ENCODE data around the gene UTS2B.
"Not testable (repeated sequence)": the region's sequence is repeated elsewhere in the genome, so short reads cannot be mapped to it uniquely, and the experiment has no call there.

UTS2B gene

GRCh38 chr3:191290311-191291025 lies 39.9 kb downstream of the UTS2B start:
- no peak overlapping the region for H3K27ac ChIP-seq
- no peaks in the 10 kb centered on the region for H3K4me1 ChIP-seq
- H3K4me3 ChIP-seq, result no peak overlapping the region
- H3K4me2 ChIP-seq, result no peak overlapping the region
- H3K27me3 ChIP-seq, result no peaks in the 10 kb centered on the region
- H3K36me3 ChIP-seq, result no peaks in the 10 kb centered on the region
- H4K20me1 ChIP-seq, result no peaks in the 10 kb centered on the region
- no peaks in the 10 kb centered on the region for H3K9me3 ChIP-seq
- H3K9ac ChIP-seq, result no peak overlapping the region
- no peak for TF ChIP-seq Cebpa-rat (IDR thresholded peaks at IDR 0.05)

- no peaks in the 10 kb centered on the region for H3K27me3 ChIP-seq
- H3K4me3 ChIP-seq, result no peak overlapping the region
- H3K4me2 ChIP-seq, result no peak overlapping the region
- H3K9ac ChIP-seq, result no peak overlapping the region
- no peaks in the 10 kb centered on the region for H3K36me3 ChIP-seq
- no peak for TF ChIP-seq Cebpa-rat (IDR thresholded peaks at IDR 0.05)
- H4K20me1 ChIP-seq, result no peaks in the 10 kb centered on the region
- H3K9me3 ChIP-seq, result no peaks in the 10 kb centered on the region
- H3K27ac ChIP-seq, result no peak overlapping the region
- H3K4me1 ChIP-seq, result no peaks in the 10 kb centered on the region
Observed at GRCh38 chr3:191283400-191283799, 46.9 kb downstream of the UTS2B start.

DNA sequence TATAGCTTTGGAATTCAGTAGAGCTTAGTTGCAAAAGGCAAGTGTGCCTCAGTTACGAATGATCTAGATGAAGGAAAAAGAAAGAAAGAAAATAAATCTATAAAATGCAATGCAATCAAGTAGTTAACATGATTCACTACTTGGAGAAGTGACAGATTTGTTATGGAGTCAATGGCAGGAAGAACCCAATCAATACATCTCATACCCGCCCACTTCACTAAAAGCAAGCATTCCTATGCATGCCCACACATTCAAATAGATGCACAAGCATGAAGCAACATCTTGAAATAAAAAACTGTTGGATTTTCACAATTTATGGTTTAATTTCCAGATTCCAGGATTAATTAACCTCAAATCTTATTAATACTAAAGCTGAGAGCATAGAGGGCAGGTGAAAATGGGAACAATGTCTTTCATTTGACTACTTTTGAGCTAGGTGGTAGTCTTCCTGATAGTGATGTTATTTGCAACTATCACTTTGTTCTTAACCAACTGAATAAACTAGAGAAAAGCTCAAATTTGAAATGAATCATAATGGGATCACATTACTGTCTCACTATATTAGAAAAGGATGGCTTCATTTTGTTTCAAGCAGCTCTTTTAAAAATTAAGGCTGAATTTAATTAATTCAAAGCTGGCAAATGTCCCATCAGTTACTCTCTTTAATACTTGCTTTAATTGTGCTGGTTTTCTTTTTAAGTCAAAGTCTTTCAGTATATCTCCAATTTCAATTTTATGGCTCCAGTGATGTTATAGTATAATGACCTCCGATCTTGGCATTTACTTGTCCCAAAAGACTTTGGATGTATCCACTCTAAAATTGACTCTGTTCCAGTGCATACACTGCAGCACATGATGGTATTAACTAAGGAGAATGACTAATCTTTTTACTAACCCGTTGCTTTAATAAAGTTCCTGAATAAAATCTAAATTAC lies 47.8 kb downstream of the UTS2B start:
- no peak overlapping the region for H3K27ac ChIP-seq
- no peaks in the 10 kb centered on the region for H4K20me1 ChIP-seq
- H3K4me1 ChIP-seq, result no peaks in the 10 kb centered on the region
- no peak overlapping the region for H3K4me3 ChIP-seq
- H3K27me3 ChIP-seq, result no peaks in the 10 kb centered on the region
- no peak overlapping the region for H3K9ac ChIP-seq
- no peak overlapping the region for H3K4me2 ChIP-seq
- no peak for TF ChIP-seq Cebpa-rat (IDR thresholded peaks at IDR 0.05)
- no peaks in the 10 kb centered on the region for H3K36me3 ChIP-seq
- no peaks in the 10 kb centered on the region for H3K9me3 ChIP-seq

- no peak overlapping the region for H3K4me3 ChIP-seq
- H3K4me1 ChIP-seq, result no peaks in the 10 kb centered on the region
- no peak overlapping the region for H3K9ac ChIP-seq
- H3K36me3 ChIP-seq, result no peaks in the 10 kb centered on the region
- H3K27me3 ChIP-seq, result no peaks in the 10 kb centered on the region
- H3K27ac ChIP-seq, result no peak overlapping the region
- no peaks in the 10 kb centered on the region for H4K20me1 ChIP-seq
- H3K9me3 ChIP-seq, result no peaks in the 10 kb centered on the region
- no peak for TF ChIP-seq Cebpa-rat (IDR thresholded peaks at IDR 0.05)
- no peak overlapping the region for H3K4me2 ChIP-seq
Observed at GRCh38 chr3:191280882-191281281, 49.4 kb downstream of the UTS2B start.

GRCh38 chr3:191280111-191280510 lies 50.2 kb downstream of the UTS2B start:
- TF ChIP-seq Cebpa-rat (IDR thresholded peaks at IDR 0.05), result no peak
- Histone ChIP-seq H3K36me3 (no peaks in the 10 kb centered on the region), H3K4me2 (no peak overlapping the region), H3K27ac (no peak overlapping the region), H4K20me1 (no peaks in the 10 kb centered on the region), H3K27me3 (no peaks in the 10 kb centered on the region), H3K4me1 (no peaks in the 10 kb centered on the region), H3K9ac (no peak overlapping the region), H3K9me3 (no peaks in the 10 kb centered on the region), H3K4me3 (no peak overlapping the region)

- no peak for TF ChIP-seq Cebpa-rat (IDR thresholded peaks at IDR 0.05)
Observed at GRCh38 chr3:191275751-191276150, 54.6 kb downstream of the UTS2B start.

GRCh38 chr3:191275244-191275643 lies 55.1 kb downstream of the UTS2B start:
- H3K27me3 ChIP-seq, H3K9me3 ChIP-seq: not testable (repeated sequence)

More at GRCh38 chr3:191275751-191276150, 54.6 kb downstream of the UTS2B start:
- H3K27ac ChIP-seq, result no peak overlapping the region
- H3K4me2 ChIP-seq, result no peak overlapping the region
- H3K27me3 ChIP-seq, result no peaks in the 10 kb centered on the region
- no peak overlapping the region for H3K4me3 ChIP-seq
- no peaks in the 10 kb centered on the region for H4K20me1 ChIP-seq
- H3K9me3 ChIP-seq, result peaks cover 4% of the 10 kb centered on the region; the same call in 1 of the 2 replicates
- H3K36me3 ChIP-seq, result no peaks in the 10 kb centered on the region
- H3K4me1 ChIP-seq, result no peaks in the 10 kb centered on the region
- no peak overlapping the region for H3K9ac ChIP-seq

DNA sequence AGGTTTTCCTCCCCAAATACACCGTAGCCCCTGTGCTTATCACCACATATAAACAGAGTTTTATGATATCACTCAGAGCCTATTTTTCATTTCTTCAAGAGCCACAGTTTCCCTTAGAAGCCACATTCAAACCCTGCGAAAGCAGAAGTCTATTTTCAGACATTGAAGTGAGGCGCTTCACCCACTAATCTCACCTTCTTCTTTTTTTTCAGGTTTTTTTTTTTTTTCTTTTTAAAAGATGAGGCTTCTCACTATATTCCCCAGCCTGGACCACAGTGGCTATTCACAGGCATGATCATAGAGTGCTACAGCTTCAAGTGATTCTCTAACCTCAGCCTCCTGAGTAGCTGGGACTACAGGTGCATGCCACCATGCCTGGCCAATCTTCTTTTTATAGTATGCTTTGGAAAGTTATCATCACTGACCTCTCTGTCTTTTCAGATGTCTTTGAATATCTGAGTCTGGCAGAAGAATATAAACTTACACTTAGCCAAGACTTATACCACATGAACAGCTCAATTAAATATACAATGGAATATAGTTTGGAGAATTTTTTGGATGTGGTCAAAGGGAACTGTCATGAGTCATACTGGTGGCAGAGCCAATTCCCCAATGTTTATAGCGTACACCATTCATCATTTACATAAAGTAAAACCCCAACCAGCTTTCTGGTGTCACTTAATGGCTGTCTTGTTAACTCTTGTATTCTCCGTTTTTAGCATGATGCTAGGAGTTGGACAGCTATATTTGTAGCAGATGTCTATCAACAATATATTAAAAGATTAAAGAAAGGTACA lies 60.8 kb downstream of the UTS2B start:
- no peaks in the 10 kb centered on the region for H4K20me1 ChIP-seq
- H3K4me2 ChIP-seq, result no peak overlapping the region
- H3K4me3 ChIP-seq, result no peak overlapping the region
- H3K27me3 ChIP-seq, result no peaks in the 10 kb centered on the region
- H3K4me1 ChIP-seq, result no peaks in the 10 kb centered on the region
- peaks cover 4% of the 10 kb centered on the region; the same call in 1 of the 2 replicates for H3K9me3 ChIP-seq
- H3K36me3 ChIP-seq, result no peaks in the 10 kb centered on the region
- H3K9ac ChIP-seq, result no peak overlapping the region
- no peak for TF ChIP-seq Cebpa-rat (IDR thresholded peaks at IDR 0.05)
- no peak overlapping the region for H3K27ac ChIP-seq

More at GRCh38 chr3:191275244-191275643, 55.1 kb downstream of the UTS2B start:
- H3K9ac ChIP-seq, H3K27ac ChIP-seq, H4K20me1 ChIP-seq, H3K4me3 ChIP-seq, H3K4me2 ChIP-seq, H3K4me1 ChIP-seq, H3K36me3 ChIP-seq: not testable (repeated sequence)

- Histone ChIP-seq H3K27ac (no peak overlapping the region), H3K36me3 (no peaks in the 10 kb centered on the region), H3K27me3 (no peaks in the 10 kb centered on the region), H4K20me1 (no peaks in the 10 kb centered on the region), H3K4me3 (no peak overlapping the region), H3K9me3 (peaks cover 4% of the 10 kb centered on the region; the same call in 1 of the 2 replicates), H3K4me2 (no peak overlapping the region), H3K9ac (no peak overlapping the region), H3K4me1 (no peaks in the 10 kb centered on the region)
- no peak for TF ChIP-seq Cebpa-rat (IDR thresholded peaks at IDR 0.05)
Observed at GRCh38 chr3:191268737-191269136, 61.6 kb downstream of the UTS2B start.
